Raji (cell line): ENCODE measurements around the gene UNC5C.

Experiments
- POLR2A ChIP-seq: IDR thresholded peaks from 2 replicates; pipeline ENCODE4 v1.6.1; 2011; ENCODE audit warnings: low read depth, low read length, control low read depth; ENCODE audit not compliant: insufficient read depth

Gene UNC5C

DNA sequence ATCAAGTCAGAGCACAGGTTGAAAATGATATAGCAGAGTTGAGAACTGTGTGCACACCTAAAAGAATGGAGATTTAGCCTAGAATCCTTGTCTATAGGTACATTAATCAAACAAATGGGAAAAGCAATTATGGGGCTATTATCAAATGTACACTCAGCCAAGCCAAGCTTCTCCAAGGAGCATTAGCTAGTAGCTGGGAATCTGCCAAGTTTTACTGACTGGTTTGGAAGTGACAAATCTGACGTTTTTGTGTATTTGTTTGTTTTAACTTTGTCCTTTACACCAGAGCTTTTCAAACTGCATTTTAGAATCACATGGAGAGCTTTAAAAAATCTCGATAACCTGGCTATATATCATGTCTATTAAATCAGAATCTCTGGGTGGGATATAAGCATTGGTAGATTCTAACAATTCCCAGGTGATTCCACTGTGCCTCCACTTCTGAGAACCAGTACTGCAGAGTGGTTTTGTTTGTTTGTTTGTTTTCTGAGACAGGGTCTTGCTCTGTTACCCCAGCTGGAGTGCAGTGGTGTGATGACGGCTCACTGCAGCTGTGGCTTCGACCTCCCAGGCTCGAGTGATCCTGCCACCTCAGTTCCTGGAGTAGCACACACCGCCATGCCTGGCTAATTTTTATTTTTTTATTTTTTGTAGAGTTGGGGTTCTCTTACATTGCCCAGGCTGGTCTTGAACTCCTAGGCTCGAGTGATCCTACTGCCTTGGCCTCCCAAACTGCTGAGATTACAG is 279.8 kb downstream of the UNC5C start:
- TF ChIP-seq POLR2A = no peak

DNA sequence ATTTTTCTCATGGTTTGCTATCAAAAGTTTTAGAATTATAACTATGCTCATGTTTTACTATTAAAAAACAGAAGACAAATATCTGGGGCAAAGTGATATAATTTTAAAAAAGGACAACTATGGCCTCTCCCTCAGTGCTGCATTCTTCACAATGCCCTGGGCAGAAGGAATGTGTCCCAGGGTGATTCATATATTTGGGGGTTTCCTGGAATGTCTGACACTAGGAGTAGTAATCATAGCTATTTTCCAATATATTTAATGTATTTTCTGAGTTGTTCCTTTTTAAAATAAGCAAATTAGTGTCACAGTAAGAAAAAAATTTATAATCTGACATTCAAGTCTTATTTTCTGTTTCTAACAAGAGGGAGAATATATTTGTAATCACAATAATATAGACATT is 281.7 kb downstream of the UNC5C start:
- no peak for TF ChIP-seq POLR2A

DNA sequence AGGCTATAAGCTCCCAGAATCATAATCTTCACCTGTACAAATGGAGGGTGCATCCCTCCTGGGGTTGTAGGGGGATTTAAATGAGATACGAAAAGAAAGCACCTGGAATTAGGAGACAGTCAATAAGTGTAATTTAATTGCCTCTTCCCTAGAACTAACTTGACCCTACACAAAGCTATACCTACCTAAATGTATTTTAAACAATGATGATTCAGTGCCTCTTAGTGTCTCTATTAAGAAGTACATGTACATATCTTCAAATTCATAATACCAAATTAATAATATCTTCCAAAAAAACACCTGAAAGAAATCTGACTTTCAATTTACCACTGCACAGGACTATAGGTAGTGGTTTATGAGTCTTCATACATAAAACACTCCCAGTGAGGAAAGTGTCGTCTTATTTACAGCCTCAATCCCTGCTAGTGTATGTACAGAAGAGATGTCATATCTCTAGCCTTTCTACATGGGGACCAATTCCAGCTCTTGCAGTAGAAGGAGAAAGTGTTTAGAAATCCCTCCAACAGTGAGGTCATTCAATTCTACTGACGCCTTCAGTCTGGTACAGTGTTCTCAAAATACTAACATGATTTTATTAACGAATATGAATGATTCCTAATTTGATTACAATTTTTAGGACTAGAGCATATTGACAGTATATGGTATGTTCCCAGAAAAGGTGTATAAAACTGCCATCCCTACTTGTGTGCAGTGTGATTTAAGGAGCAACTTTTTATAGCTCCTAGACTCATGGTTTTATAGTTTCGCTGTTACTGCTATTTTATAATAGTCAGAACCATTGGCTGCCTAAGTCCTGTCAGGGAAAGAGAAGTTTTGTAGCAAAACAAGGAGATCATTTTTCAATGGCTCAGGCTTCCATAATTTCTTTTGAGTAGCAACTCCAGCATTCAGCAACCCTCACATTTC is 282.7 kb downstream of the UNC5C start:
- TF ChIP-seq POLR2A = no peak

DNA sequence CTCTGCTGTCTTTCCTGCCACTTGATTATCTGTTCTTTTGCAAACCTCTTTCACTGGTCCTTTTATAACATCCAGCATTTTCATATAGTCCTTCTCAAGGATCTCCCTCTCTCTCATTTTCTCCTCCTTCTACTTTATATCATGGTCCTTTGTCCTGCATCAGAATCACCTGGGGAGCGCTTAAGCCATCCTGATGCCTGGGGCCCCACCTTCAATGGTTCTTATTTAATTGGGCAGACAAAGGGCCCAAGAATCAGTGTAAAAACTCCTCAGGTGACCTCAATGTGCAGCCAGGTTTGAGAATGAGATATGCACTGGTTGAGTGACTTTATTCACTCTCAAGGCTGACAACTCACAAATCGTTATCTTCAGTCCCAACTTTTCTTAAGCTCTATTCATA is 283.9 kb downstream of the UNC5C start:
- TF ChIP-seq POLR2A = no peak

DNA sequence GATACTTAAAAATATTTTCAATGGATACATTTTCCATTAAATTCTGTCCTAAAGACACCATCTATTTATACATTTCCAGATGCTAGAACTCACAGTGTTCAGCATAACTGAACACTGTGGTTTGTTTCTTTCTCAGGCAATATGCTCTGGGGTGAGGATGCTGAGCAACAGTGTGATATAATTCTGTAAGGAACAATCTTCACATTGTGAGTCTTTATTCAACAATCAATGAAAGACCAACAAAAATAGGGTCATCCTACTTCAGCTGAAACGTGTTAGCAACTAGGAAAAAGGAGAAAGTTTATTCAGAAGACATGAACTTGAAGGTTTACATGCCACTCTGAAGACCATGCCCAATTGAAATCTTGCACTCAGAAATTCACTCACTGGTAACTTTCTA is 284.8 kb downstream of the UNC5C start:
- no peak for TF ChIP-seq POLR2A

DNA sequence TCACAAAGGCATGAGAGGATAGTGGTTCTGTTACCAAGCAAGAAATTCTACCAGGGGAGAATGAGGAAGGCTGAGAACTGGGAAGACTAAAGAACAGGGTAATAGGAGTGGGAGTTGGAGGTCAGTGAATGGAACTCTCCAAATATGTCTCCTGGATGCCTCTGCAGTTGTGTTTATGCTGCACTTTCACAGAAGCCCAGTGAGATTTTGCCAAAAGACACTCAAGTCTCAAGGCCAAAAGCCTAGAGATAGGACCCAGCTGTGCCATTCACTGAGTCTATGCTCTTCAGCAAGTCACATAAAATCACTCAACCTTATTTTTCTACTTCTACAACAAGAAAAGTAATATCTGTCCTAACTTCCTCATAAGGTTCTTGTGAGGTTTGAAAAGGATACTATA is 285.4 kb downstream of the UNC5C start:
- TF ChIP-seq POLR2A = no peak

DNA sequence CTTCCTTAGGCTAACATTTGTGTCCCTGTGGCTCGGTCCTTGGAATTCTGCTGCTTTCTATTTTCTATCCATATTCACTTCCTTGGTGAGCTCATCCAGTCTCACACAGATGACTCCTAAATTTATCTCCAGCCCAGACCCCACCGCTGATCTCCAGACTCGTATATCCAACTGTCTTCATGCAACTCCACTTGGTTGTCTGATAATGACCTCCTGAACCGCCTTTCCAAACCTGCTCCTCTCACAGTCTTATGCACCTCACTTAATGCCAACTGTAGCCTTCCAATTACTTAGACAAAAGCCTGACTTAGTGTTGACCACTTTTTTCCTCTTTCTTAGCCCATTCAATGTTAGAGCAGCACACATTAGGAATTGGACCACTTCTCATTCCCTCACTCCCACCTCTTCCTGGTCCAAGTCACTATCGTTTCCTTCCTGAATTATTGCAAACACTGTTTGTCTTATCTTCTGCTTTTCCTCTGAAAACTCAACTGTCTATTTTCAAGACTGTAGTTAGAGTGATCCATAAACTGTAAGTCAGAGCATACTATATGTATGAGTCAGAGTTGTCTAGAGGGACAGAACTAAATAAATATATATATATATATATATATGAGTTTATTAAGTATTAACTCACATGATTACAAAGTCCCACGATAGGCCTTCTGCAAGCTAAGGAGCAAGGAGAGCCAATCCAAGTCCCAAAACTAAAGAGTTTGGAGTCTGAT is 292.5 kb downstream of the UNC5C start:
- no peak for TF ChIP-seq POLR2A

DNA sequence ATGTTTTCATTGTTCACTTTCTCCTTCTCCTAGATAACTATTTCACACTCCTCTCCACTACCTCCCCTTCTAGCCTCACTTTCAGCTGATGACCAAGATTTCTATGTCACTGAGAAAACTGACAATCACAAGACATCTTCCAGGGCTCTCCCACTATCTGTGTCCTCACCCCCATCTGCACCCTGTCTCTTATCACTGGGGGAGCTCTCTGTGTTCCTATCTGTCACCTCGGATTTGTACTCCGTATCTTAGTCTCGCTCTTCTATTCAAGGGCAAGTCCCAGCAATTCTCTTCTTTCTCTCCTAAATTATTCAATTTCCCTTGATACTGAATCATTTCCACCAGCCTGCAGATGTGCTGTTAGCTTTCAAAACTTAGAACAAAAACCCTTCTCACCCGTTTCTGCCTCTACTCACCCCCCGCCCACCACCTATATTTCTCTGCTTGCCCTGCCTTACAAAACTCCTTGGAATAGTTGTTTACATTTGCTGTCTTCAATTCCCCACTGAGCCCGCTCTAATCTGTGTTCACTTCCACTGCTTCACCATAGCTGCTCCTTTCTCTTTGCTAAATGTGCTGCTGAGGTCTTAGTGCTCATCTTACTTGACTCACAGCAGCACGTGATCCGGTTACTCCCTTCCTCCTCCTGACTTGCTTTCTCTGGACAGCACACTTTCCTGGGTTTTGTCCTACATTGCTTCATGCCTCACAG is 293.2 kb downstream of the UNC5C start:
- no peak for TF ChIP-seq POLR2A

DNA sequence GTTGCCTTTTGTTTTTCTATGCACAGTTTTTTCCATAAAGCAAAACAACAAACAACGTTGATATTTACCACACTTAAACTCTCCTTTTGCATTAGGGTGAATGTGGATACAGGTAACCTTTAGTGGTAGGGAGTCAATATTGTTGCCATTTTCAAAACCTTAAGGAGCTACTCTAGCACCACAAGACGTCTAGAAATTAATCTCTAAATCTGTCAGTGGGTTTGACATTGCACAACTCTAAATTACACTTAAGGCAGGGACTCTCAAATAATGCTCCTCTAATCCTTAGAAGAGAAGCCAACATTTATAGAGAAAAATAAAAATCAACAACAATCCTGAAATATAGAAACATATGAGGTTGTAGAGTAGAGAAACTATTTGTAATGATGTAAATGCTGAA is 297.2 kb downstream of the UNC5C start:
- TF ChIP-seq POLR2A = no peak

DNA sequence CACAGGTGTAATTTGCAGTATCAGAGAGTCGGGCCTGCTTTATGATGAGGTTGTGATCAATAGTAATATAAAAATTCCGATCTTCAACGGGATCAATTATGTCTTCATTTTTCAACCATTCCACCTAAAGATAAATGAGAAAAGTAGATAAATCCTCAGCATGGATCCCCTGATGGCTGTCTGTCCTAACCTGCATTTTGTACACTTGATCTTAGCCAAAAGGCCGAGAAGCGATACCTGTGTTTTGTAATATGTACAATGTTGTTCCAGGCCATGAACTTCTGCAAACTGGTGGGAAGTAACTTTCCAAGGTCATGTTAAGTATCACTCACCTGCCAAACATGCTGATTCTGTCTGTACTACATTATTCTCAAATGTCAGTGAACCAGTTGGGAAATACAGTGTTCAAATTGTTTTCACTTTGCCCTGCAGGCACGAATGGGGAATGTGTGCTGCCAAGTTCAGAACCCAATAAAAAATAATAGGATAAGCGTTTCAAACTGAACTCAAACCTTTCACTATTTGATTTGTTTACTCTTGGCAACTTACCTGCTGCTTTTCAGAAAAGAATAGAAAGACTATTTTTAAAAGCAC is 298.1 kb downstream of the UNC5C start:
- no peak for TF ChIP-seq POLR2A

DNA sequence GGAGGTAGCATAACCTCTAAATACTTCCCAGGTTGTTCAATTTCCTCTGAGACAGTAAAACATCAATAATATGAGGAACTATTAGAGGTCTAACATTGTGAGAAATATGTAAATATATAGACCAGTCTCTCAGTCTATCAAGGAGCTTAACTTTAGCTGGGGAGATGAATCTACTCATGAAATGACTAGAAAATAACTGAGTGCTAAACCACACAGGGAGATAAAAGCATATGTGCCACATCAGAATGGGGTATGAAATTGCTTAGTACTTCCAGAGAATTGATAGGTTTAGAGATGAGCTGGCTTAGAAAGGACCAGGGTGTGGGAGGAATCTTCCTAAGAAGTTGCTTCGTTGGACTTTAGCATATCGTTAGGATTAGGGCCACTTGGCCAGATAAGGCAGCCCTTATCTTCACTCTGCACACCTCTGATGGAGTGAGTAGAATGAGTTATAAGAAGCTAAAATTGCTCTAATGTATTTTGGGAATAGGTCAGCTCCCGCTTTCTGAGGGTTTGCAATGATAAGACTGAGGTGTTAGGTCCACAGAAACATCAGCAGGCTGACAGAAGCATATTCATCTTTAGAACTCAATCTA is 299.2 kb downstream of the UNC5C start:
- TF ChIP-seq POLR2A = no peak

DNA sequence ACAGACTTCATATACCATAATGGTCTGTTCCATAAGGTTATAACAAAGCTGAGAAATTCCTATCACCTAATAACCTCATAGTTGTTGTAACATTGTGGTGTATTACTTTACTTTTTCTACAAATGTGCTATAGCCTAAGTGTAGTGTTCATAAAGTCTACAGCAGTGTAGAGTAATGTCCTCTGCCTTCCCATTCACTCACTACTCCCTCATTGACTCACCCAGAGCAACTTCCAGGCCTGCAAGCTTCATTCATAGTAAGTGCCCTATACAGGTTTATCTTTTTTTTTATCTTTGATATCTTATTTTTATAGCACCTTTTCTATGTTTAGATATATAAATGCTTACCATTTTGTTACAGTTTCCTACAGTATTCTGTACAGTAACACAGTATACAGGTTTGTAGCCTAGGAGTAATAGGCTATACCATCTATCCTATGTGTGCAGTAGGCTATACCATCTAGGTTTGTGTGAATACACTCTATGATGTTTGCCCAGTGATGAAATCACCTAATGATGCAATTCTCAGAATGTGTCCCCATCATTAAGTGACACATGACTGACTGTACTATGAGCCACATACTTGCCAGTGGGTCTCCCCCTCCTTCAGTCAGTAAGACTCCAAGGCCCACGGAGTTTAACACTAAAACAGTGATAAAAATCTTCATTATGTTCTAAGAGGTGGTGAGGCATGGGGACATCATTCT is 299.9 kb downstream of the UNC5C start:
- TF ChIP-seq POLR2A = no peak

DNA sequence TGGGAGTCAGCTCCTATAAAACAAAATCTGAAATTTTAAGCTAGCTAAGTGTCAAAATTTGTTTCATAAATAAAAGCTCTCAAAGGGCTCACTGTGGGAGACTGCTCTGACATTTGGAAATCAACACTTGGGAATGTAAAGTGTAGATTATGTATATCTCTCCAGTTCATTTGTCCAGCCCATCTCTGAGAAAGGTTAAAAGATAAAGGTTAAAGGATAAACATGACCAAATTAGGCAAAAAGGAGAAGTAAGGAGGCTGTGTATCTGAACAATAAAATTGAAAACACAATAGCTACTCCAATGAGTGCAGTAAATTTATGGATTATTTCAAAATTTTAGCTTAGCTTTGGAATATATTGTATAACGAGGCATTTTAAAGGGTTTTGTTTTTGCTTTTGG is 304.9 kb downstream of the UNC5C start:
- no peak for TF ChIP-seq POLR2A

DNA sequence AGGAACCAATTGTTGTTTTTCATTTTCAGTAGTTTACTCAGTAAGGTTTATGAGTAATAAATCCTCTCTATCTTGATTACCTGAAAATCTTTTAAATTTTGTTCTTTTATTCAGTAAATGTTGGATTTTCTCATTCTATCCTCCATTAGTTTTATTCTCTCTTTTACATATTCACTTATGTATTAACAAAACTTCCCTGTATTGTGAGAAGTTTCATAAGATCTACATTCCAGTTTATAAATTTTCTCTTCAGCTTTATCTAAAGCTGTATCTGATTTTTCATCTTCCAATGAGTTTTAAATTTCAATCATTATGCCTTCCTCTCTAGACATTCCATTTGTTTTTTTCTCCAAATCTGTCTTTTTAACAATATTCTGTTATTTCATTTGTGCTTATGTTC is 310.2 kb downstream of the UNC5C start:
- TF ChIP-seq POLR2A = no peak
